Measurements from ENCODE around the gene C22orf42.

DNA sequence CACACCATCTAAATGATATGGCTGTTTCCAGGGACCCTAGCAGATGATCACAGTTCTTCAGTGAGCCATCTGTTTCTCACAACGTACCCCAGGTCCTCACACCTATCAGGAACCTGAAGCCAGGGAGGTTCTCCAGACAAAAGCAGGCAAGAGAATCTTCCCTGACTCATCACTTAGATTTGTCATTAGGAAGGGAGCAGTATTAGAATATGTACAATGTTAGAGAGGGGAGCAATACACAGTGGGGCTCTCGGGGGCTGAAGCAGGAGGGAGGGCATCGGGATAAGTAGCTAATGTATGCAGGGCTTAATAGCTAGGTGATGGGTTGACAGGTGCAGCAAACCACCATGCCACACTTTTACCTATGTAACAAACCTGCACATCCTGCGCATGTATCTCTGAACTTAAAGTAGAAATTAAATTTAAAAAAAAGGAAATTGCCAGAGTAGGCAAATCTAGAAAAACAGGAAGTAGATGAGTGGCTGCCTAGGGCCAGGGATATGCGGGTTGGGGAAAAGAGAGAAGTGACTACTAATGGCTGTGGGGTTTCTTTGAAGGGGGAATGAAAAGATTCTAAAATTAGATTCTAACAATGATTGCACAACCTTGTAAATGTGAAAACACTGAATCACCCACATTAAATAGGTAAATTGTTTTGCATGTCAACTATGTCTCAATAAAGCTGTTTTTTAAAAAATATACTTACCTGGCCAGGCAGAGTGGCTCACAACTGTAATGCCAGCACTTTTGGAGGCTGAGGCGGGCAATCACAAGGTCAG is 14.4 kb downstream of the C22orf42 start:
- no peak for TF ChIP-seq EZH2 (IDR thresholded peaks at IDR 0.05; ENCODE audit: insufficient read depth, low read length)
- TF ChIP-seq, protein P1, sequence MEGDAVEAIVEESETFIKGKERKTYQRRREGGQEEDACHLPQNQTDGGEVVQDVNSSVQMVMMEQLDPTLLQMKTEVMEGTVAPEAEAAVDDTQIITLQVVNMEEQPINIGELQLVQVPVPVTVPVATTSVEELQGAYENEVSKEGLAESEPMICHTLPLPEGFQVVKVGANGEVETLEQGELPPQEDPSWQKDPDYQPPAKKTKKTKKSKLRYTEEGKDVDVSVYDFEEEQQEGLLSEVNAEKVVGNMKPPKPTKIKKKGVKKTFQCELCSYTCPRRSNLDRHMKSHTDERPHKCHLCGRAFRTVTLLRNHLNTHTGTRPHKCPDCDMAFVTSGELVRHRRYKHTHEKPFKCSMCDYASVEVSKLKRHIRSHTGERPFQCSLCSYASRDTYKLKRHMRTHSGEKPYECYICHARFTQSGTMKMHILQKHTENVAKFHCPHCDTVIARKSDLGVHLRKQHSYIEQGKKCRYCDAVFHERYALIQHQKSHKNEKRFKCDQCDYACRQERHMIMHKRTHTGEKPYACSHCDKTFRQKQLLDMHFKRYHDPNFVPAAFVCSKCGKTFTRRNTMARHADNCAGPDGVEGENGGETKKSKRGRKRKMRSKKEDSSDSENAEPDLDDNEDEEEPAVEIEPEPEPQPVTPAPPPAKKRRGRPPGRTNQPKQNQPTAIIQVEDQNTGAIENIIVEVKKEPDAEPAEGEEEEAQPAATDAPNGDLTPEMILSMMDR (IDR thresholded peaks at IDR 0.05; ENCODE audit: insufficient read depth, low read depth, low read length), result no peak

Measured in astrocyte (in vitro differentiated cells and primary cell).